ENCODE measurements around the gene PBXIP1.

GRCh38 chr1:154948079-154948478 is 7.8 kb downstream of the PBXIP1 start:
- no peak for TF ChIP-seq CTCF (conservative IDR thresholded peaks at IDR 0.05; ENCODE audit: low read length)
- TF ChIP-seq EZH2phosphoT487 (IDR thresholded peaks at IDR 0.05; ENCODE audit: borderline replicate concordance, low read depth, low read length) = no peak

Measured in OCI-LY7 (cell line).